Measurements from ENCODE around the gene PEBP1. TPM values are rescaled to one million over a fixed set of nuclear protein-coding genes. Genes with fewer than 3 reads are reported as not detected.

PEBP1 gene
- total RNA-seq, 1 donor from 2014 or later: 216 TPM

DNA sequence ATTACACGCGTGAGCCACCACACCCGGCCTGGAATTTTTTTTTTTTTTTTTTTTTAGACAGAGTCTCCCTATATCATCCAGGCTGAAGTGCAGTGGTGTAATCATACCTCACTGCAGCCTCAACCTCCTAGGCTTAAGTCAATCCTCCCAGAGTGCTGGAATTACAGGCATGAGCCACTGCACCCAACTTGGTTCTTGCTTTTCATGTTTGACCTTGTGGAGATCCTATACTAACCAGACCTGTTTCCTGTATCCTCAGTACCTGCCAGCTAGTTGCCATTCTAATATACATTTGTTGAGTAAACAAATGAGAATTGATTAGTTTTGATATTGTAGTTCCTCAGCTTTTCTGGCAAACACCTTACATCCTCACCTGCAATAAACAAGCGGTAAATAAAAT lies 28.9 kb upstream of the PEBP1 start:
- Mint-ChIP-seq H3K4me3 (ENCODE audit: unreplicated experiment) (no peak overlapping the region), H3K36me3 (ENCODE audit: unreplicated experiment) (no peaks in the 10 kb centered on the region), H3K27me3 (ENCODE audit: unreplicated experiment) (no peaks in the 10 kb centered on the region), H3K9me3 (ENCODE audit: unreplicated experiment) (no peaks in the 10 kb centered on the region), H3K4me1 (ENCODE audit: unreplicated experiment) (peaks cover 14% of the 10 kb centered on the region), H3K27ac (ENCODE audit: unreplicated experiment) (no peak overlapping the region)
- TF ChIP-seq, protein P1, sequence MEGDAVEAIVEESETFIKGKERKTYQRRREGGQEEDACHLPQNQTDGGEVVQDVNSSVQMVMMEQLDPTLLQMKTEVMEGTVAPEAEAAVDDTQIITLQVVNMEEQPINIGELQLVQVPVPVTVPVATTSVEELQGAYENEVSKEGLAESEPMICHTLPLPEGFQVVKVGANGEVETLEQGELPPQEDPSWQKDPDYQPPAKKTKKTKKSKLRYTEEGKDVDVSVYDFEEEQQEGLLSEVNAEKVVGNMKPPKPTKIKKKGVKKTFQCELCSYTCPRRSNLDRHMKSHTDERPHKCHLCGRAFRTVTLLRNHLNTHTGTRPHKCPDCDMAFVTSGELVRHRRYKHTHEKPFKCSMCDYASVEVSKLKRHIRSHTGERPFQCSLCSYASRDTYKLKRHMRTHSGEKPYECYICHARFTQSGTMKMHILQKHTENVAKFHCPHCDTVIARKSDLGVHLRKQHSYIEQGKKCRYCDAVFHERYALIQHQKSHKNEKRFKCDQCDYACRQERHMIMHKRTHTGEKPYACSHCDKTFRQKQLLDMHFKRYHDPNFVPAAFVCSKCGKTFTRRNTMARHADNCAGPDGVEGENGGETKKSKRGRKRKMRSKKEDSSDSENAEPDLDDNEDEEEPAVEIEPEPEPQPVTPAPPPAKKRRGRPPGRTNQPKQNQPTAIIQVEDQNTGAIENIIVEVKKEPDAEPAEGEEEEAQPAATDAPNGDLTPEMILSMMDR (IDR thresholded peaks at IDR 0.05): no peak
- DNase-seq (ENCODE audit: extremely low spot score, unreplicated experiment): no peak

- DNase-seq (ENCODE audit: extremely low spot score, unreplicated experiment): no peak
- Mint-ChIP-seq H3K9me3 (ENCODE audit: unreplicated experiment) (no peaks in the 10 kb centered on the region), H3K36me3 (ENCODE audit: unreplicated experiment) (no peaks in the 10 kb centered on the region), H3K27ac (ENCODE audit: unreplicated experiment) (no peak overlapping the region), H3K4me1 (ENCODE audit: unreplicated experiment) (peaks cover 11% of the 10 kb centered on the region), H3K4me3 (ENCODE audit: unreplicated experiment) (no peak overlapping the region), H3K27me3 (ENCODE audit: unreplicated experiment) (no peaks in the 10 kb centered on the region)
- TF ChIP-seq, protein P1 (IDR thresholded peaks at IDR 0.05): no peak
These were observed 28.2 kb upstream of the PEBP1 start for GRCh38 chr12:118107694-118108093.

DNA sequence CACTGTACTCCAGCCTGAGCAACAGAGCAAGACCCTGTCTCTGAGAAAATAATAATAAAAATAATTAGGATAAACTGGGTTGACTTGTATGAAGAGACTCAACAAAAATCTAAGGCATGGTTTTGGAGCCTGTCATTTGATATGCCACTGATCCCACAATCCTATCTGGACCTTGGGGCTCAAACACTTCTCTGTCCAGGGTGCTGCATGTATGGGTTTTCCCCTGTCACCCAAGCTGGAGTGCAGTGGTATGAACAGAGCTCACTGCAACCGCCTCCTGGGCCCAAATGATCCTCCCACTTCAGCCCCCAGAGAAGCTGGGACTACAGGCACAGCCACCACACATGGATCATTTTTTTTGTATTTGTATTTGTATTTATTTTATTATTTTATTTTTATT lies 26.8 kb upstream of the PEBP1 start:
- Mint-ChIP-seq H3K27me3 (ENCODE audit: unreplicated experiment) (no peaks in the 10 kb centered on the region), H3K27ac (ENCODE audit: unreplicated experiment) (no peak overlapping the region), H3K4me3 (ENCODE audit: unreplicated experiment) (no peak overlapping the region), H3K36me3 (ENCODE audit: unreplicated experiment) (no peaks in the 10 kb centered on the region), H3K4me1 (ENCODE audit: unreplicated experiment) (peaks cover 6% of the 10 kb centered on the region), H3K9me3 (ENCODE audit: unreplicated experiment) (no peaks in the 10 kb centered on the region)
- DNase-seq (ENCODE audit: extremely low spot score, unreplicated experiment): no peak
- TF ChIP-seq, protein P1 (IDR thresholded peaks at IDR 0.05): no peak

- Mint-ChIP-seq H3K36me3 (ENCODE audit: unreplicated experiment) (peaks cover 10% of the 10 kb centered on the region), H3K27me3 (ENCODE audit: unreplicated experiment) (no peaks in the 10 kb centered on the region), H3K4me1 (ENCODE audit: unreplicated experiment) (peaks cover 10% of the 10 kb centered on the region), H3K4me3 (ENCODE audit: unreplicated experiment) (no peak overlapping the region), H3K9me3 (ENCODE audit: unreplicated experiment) (no peaks in the 10 kb centered on the region), H3K27ac (ENCODE audit: unreplicated experiment) (no peak overlapping the region)
- DNase-seq (ENCODE audit: extremely low spot score, unreplicated experiment): no peak
- TF ChIP-seq, protein P1 (IDR thresholded peaks at IDR 0.05): peak; percentile 17
These were observed 16.5 kb upstream of the PEBP1 start for GRCh38 chr12:118119449-118119879.

DNA sequence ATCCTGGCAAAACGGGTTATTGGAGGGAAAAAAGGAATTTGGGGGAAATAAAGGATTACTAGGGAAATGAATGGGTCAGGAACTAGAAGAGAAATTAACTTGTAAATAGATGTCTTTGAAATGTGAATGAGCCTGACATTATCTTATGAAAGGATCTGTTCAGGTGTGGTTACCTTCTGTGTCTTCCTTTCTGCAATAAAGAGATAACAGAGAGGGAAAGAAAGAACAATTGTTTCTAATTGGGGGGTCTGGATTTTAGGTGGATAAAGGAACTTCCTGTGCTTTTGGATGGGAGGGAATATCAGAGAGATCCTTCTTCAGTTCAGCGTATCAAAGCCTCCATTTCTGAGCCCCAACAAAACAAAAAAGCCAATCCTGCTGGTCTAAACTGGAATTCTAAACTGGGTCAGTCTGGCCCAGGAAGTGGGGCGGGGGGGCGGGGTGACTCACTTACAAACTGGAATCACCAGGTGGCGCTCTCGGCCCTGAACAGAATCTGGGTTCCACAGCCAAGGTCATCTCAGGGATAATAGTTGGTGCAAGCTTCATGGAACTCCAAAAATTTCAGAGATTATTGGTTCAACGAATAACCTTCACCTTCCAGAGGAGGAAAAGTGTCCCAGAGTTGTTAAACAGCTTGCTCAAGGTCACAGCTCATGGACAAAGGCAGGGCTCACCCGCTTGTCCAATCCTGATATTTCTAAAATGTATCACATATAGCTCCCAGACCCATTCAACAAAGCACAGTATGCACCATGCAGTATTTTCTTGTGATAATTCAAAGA lies 15.2 kb upstream of the PEBP1 start:
- DNase-seq (ENCODE audit: extremely low spot score, unreplicated experiment): no peak
- Mint-ChIP-seq H3K4me1 (ENCODE audit: unreplicated experiment) (peaks cover 10% of the 10 kb centered on the region), H3K36me3 (ENCODE audit: unreplicated experiment) (peaks cover 6% of the 10 kb centered on the region), H3K27me3 (ENCODE audit: unreplicated experiment) (no peaks in the 10 kb centered on the region), H3K27ac (ENCODE audit: unreplicated experiment) (peak overlapping the region; percentile 93), H3K4me3 (ENCODE audit: unreplicated experiment) (no peak overlapping the region), H3K9me3 (ENCODE audit: unreplicated experiment) (no peaks in the 10 kb centered on the region)
- TF ChIP-seq, protein P1 (IDR thresholded peaks at IDR 0.05): peak; percentile 87
